ENCODE results near the gene CADPS. TPM values are rescaled to one million over a fixed set of nuclear protein-coding genes. Genes with fewer than 3 reads are reported as not detected.

Gene CADPS
- total and polyA plus RNA-seq, 9 of the 15 experiments (the other 6 are each of a cell fraction or from before 2014, with no cell fraction given), result not detected

DNA sequence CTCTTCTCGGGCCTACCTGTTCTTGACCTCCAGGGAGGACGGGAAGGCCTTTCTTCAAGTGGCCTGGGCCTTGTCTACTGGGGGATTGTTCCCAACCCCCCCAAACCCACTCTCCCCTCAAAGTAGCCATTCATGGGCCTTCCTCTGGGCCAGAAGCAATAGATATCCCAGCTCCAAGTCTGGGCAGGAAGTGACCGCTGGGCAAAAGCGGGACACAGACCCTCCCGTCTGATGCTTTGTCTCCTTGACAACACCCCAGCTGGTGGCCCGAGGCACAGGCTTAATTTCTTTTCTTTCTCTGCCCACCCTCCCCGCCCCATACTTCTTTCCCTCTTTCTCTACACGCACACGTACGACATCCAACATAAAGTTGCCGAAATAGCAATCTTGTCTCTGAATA, 460.4 kb downstream of the CADPS start:
- H3K9ac ChIP-seq (ENCODE audit: insufficient read depth in 1 of 2, low read depth in 2 of 2, low read length in 2 of 2), result no peak overlapping the region
- 0% methylated on average over 1 of the region's 11 CpGs for WGBS (ENCODE audit: insufficient coverage, low coverage, missing lambda C conversion rate)

GRCh38 chr3:62413687-62414086, 461.5 kb downstream of the CADPS start:
- H3K4me3 ChIP-seq, result no peak overlapping the region
- FAIRE-seq, result no peak
- no peaks in the 10 kb centered on the region for H3K9me3 ChIP-seq (replicated peaks; ENCODE audit: control insufficient read depth, insufficient read depth, low read depth, low read length)
- H3K4me2 ChIP-seq (ENCODE audit: insufficient read depth, low read length), result no peak overlapping the region
- no TSS peak for BruUV-seq (replicated peaks)
- no peaks in the 10 kb centered on the region for H3K9me1 ChIP-seq (ENCODE audit: control insufficient read depth, insufficient read depth, low read length)
- TF ChIP-seq POLR3G (IDR thresholded peaks at IDR 0.05; ENCODE audit: extremely low read depth, insufficient read length, insufficient replicate concordance), result no peak
- TF ChIP-seq ZNF384 (IDR thresholded peaks at IDR 0.05; ENCODE audit: low read depth, low read length), result no peak
- no peak for TF ChIP-seq ZNF282 (CRISPR knock-in tag; IDR thresholded peaks at IDR 0.05)
- no peak for TF ChIP-seq CREBBP (IDR thresholded peaks at IDR 0.05; ENCODE audit: low read depth, low read length)
- TF ChIP-seq E4F1 (CRISPR knock-in tag; IDR thresholded peaks at IDR 0.05; ENCODE audit: borderline replicate concordance), result no peak
- no peak for TF ChIP-seq RBM17 (IDR thresholded peaks at IDR 0.05; ENCODE audit: borderline replicate concordance, low read depth, low read length)
- TF ChIP-seq, protein P1, sequence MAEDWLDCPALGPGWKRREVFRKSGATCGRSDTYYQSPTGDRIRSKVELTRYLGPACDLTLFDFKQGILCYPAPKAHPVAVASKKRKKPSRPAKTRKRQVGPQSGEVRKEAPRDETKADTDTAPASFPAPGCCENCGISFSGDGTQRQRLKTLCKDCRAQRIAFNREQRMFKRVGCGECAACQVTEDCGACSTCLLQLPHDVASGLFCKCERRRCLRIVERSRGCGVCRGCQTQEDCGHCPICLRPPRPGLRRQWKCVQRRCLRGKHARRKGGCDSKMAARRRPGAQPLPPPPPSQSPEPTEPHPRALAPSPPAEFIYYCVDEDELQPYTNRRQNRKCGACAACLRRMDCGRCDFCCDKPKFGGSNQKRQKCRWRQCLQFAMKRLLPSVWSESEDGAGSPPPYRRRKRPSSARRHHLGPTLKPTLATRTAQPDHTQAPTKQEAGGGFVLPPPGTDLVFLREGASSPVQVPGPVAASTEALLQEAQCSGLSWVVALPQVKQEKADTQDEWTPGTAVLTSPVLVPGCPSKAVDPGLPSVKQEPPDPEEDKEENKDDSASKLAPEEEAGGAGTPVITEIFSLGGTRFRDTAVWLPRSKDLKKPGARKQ (CRISPR knock-in tag; IDR thresholded peaks at IDR 0.05), result no peak
- no peak for TF ChIP-seq ZFP1 (CRISPR knock-in tag; IDR thresholded peaks at IDR 0.05)
- TF ChIP-seq MTA3 (IDR thresholded peaks at IDR 0.05; ENCODE audit: borderline replicate concordance), result no peak
- no peak for TF ChIP-seq SMAD2 (IDR thresholded peaks at IDR 0.05; ENCODE audit: low read depth, low read length)
- no peak for ATAC-seq
- H4K20me1 ChIP-seq (replicated peaks; ENCODE audit: control insufficient read depth, insufficient read depth, low read length), result no peaks in the 10 kb centered on the region
- intact Hi-C loops (cut with micrococcal nuclease) (no loop called here), in situ Hi-C loops (cut with MboI) (no loop called here)
- no peak overlapping the region for H3K9ac ChIP-seq (ENCODE audit: insufficient read depth in 1 of 2, low read depth in 2 of 2, low read length in 2 of 2)
- no peak overlapping the region for H3K27ac ChIP-seq (ENCODE audit: extremely low read depth, low read depth, low read length)
- H3K27me3 ChIP-seq (ENCODE audit: control insufficient read depth in 2 of 2, insufficient read depth in 2 of 2, low read length in 2 of 2), result no peaks in the 10 kb centered on the region; a peak in 1 of 5 replicates
- H3K79me2 ChIP-seq (ENCODE audit: control insufficient read depth, insufficient read depth, low read length), result no peaks in the 10 kb centered on the region
- H2AFZ ChIP-seq (ENCODE audit: low read depth, low read length), result no peak overlapping the region
- no peaks in the 10 kb centered on the region for H3K4me1 ChIP-seq (replicated peaks in 1 of 2; ENCODE audit: control insufficient read depth in 2 of 2, insufficient read depth in 2 of 2, low read length in 2 of 2)
- WGBS (ENCODE audit: insufficient coverage, low coverage, missing lambda C conversion rate), result 0% methylated on average over 2 of the region's 2 CpGs
- CTCF ChIA-PET (ENCODE audit: low intra/inter-chr PET ratio), result no interaction called here
- POLR2A ChIA-PET, result no interaction called here
- no peak for DNase-seq (ENCODE audit: extremely low read depth in 1 of 4, low spot score in 3 of 4)
- no peaks in the 10 kb centered on the region for H3K36me3 ChIP-seq (ENCODE audit: control insufficient read depth, insufficient read depth, low read length)

More for the DNA sequence above, 460.4 kb downstream of the CADPS start:
- Histone ChIP-seq H3K4me2 (ENCODE audit: insufficient read depth, low read length) (no peak overlapping the region), H3K9me3 (replicated peaks; ENCODE audit: control insufficient read depth, insufficient read depth, low read depth, low read length) (no peaks in the 10 kb centered on the region), H3K36me3 (ENCODE audit: control insufficient read depth, insufficient read depth, low read length) (no peaks in the 10 kb centered on the region), H3K79me2 (ENCODE audit: control insufficient read depth, insufficient read depth, low read length) (no peaks in the 10 kb centered on the region), H3K4me1 (replicated peaks in 1 of 2; ENCODE audit: control insufficient read depth in 2 of 2, insufficient read depth in 2 of 2, low read length in 2 of 2) (no peaks in the 10 kb centered on the region), H3K27me3 (ENCODE audit: control insufficient read depth in 2 of 2, insufficient read depth in 2 of 2, low read length in 2 of 2) (no peaks in the 10 kb centered on the region; a peak in 1 of 5 replicates), H3K9me1 (ENCODE audit: control insufficient read depth, insufficient read depth, low read length) (no peaks in the 10 kb centered on the region), H2AFZ (ENCODE audit: low read depth, low read length) (no peak overlapping the region), H4K20me1 (replicated peaks; ENCODE audit: control insufficient read depth, insufficient read depth, low read length) (no peaks in the 10 kb centered on the region), H3K27ac (ENCODE audit: extremely low read depth, low read depth, low read length) (no peak overlapping the region), H3K4me3 (no peak overlapping the region)
- ATAC-seq (no peak), FAIRE-seq (no peak), DNase-seq (ENCODE audit: extremely low read depth in 1 of 4, low spot score in 3 of 4) (no peak)
- in situ Hi-C loops (cut with MboI) (no loop called here), intact Hi-C loops (cut with micrococcal nuclease) (no loop called here)
- TF ChIP-seq POLR2B (IDR thresholded peaks at IDR 0.05; ENCODE audit: low read depth, partially characterized antibody) (no peak), ZSCAN32 (CRISPR knock-in tag; IDR thresholded peaks at IDR 0.05) (no peak)
- POLR2A ChIA-PET, result no interaction called here
- BruUV-seq (replicated peaks), result no TSS peak
- CTCF ChIA-PET (ENCODE audit: low intra/inter-chr PET ratio), result no interaction called here

Data from K562 (cell line).